Muscle layer of duodenum (tissue), 2 donors: ENCODE results near the gene TMEM204.
A peak's percentile ranks its signal among the peaks of the same experiment; 100 is the strongest.

ENCODE experiments used
- H3K27ac ChIP-seq: one replicate; pipeline ENCODE4 v1.7.0; 2013; ENCODE audit warnings: mild to moderate bottlenecking, low read length
- H3K27me3 ChIP-seq: one replicate; pipeline ENCODE4 v1.7.0; 2013; ENCODE audit warnings: low read depth, mild to moderate bottlenecking, control low read depth, low read length
- H3K36me3 ChIP-seq, 2 donors: one replicate each; pipeline ENCODE4 v1.7.0; 2013; ENCODE audit warnings: low read length in 2 of 2, control low read depth in 1 of 2, mild to moderate bottlenecking in 1 of 2; ENCODE audit not compliant: insufficient read depth in 2 of 2, control insufficient read depth in 1 of 2
- H3K4me1 ChIP-seq, 2 donors: one replicate each; pipeline ENCODE4 v1.7.0; 2013; ENCODE audit warnings: low read length in 2 of 2, mild to moderate bottlenecking in 2 of 2, control low read depth in 1 of 2, moderate library complexity in 1 of 2; ENCODE audit not compliant: insufficient read depth in 2 of 2, control insufficient read depth in 1 of 2
- H3K4me3 ChIP-seq, 2 donors: one replicate each; pipeline ENCODE4 v1.7.0; 2013; ENCODE audit warnings: low read length in 2 of 2, low read depth in 1 of 2, mild to moderate bottlenecking in 1 of 2
- H3K9me3 ChIP-seq, 2 donors: one replicate each; pipeline ENCODE4 v1.7.0; 2013; ENCODE audit warnings: low read length in 2 of 2, control low read depth in 1 of 2, mild to moderate bottlenecking in 1 of 2; ENCODE audit not compliant: control insufficient read depth in 1 of 2
- donor health status: healthy.

TMEM204 gene

DNA sequence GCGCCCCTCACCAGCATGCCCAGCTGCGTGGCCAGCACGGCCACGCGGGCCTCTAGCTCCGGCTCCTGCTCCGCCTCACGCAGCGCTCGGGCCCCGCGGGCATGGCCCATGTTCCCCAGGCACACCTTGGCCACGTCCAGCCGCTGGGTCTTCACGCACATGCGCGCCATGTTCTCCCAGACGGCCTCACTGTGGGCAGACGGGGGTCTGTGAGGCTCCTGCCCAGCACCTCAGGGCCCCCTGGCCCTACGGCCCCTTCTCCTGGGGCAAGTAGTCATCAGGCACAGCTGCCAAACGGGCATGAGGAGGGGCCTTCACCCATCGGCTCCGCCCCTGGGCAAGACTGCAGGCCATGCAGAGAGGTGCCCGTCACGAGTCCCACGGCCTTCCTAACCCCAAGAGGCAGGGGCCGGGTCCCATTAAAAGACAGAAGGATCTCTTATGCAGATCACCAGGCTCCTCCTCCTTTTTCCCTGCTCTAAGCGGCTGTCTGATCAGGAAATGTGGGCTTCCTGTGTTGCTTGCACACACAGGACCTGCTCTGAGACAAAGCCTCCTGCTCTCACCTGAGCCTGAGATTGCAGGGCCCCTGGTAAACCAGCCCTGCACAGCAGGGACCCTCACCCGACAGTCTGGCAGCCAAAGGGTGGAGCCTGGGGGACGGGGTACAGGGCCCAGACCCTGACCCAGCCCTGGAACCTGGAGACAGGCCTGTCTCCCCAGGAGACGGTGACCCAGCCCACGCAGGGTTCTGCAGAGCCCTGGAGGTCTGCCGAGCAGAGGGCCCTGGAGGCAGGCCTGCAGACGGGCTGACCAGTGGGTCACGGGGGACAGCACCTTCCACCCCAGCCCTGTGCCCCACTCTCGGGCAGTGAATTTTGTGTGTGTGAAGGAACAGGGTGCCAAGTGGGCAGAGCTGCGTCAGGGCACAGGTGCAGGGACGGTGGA is 6.6 kb upstream of the TMEM204 start:
- no peaks in the 10 kb centered on the region for H3K27me3 ChIP-seq
- peaks cover 0 to 23% of the 10 kb centered on the region in 2 donors for H3K36me3 ChIP-seq
- no peaks in the 10 kb centered on the region for H3K9me3 ChIP-seq
- H3K4me1 ChIP-seq = peaks cover 0 to 16% of the 10 kb centered on the region in 2 donors
- H3K27ac ChIP-seq = no peak overlapping the region
- no peak overlapping the region for H3K4me3 ChIP-seq

DNA sequence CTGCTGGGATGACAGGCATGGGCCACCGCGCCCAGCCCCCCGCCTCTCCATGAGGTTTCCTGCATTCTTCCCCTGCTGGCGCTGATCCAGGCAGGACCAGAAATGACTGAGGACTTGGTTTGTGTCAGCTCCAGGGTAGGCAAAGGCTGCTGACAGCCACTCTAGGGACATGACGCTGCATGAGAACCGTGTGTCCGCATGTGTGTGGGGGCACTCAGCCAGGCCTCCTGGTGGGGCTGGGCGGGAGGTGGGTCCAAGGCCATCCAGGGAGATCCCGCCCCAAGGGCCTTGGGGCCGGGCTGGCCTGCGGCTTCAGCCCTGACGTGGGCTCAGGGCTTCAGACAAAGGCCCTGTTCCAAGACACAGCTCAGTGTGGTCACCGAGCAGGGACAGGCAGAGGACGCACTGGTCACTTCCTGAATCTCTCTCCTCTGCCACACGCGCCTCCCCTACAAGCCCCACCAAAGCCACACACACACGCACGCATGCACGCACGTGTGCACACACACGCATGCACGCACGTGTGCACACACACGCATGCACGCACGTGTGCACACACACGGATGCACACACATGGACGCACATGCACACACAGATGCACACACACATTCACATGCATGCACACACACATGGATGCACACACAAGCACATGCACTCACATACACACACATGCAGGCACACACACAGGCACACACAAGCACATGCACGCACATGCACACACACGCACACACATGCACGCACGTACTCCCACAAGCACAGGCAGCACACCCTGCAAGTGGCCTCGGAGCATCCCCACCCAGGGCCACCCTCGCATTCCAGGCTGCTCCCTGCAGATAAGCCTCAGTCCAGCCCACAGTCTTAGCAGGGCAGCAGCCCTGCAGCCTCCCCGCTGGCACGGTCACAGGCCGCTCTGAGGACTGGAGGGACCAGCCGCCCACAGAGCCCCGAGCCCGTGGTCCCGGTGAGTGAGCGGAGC is 5.3 kb upstream of the TMEM204 start:
- Histone ChIP-seq H3K4me3 (no peak overlapping the region), H3K27ac (no peak overlapping the region), H3K36me3 (peaks cover 0 to 21% of the 10 kb centered on the region in 2 donors), H3K27me3 (no peaks in the 10 kb centered on the region), H3K9me3 (no peaks in the 10 kb centered on the region), H3K4me1 (peaks cover 0 to 29% of the 10 kb centered on the region in 2 donors)

DNA sequence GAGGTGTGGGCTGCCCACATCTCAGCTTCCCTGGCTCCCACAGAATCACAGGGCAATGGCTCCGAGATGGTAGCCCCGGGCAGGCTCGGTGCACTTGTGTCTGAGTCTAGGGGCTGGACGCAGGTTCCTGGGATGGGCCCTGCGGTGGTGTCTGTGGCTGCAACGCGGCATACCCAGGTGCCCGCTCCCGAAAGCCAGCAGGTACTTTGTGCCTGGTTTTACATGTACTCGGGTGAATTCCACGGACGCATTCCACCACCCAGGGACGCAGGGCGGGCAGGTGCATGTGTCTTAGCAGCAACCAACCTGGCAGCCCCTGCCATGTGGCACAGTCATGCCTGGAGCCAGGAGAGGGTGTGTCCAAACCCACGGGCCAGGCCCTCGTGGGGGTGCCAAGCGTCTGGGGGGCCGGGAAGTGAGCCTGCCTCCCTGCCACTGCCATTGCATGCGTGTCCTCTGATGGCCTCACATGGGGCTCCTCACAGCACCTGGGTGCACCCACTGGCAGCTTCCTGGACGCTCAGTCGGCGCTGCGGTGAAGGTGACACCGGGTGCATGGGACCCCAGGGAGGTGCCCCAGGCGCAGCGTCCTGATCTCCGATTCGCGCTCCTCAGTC is 4.4 kb upstream of the TMEM204 start:
- H3K4me1 ChIP-seq = peaks cover 0 to 30% of the 10 kb centered on the region in 2 donors
- H3K9me3 ChIP-seq = no peaks in the 10 kb centered on the region

DNA sequence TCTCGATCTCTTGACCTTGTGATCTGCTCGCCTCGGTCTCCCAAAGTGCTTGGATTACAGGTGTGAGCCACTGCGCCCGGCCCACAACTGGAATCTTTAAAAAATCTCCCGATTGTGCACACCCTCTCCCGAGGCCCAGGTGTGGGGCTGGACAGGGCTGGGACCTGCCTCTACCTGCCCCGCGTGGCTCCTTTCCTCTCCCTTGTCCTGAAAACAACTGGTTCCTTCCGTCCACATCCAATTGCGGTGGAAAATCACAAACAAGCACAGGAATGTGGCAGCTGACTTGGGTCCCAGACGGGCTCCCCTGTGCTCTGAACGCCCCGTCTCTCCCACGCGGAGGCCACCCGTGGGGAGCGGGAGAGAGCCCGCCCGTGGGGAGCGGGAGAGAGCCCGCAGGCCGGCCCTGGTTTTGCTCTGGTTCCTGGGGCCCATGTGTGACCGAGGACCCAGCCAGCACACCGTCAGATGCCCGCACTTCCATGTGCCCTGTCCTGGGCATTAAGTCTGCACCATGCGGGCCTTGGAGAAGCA is 3.0 kb upstream of the TMEM204 start:
- H3K4me3 ChIP-seq = peak overlapping the region in 1 of 2 donors; percentile 22
- H3K9me3 ChIP-seq = no peaks in the 10 kb centered on the region
- peak overlapping the region; percentile 53 for H3K27ac ChIP-seq
- peaks cover 0 to 34% of the 10 kb centered on the region in 2 donors for H3K4me1 ChIP-seq
- H3K27me3 ChIP-seq = no peaks in the 10 kb centered on the region
- no peaks in the 10 kb centered on the region for H3K36me3 ChIP-seq

More for the DNA sequence above, 4.4 kb upstream of the TMEM204 start:
- Histone ChIP-seq H3K27me3 (no peaks in the 10 kb centered on the region), H3K36me3 (peaks cover 0 to 12% of the 10 kb centered on the region in 2 donors), H3K27ac (no peak overlapping the region), H3K4me3 (no peak overlapping the region)

DNA sequence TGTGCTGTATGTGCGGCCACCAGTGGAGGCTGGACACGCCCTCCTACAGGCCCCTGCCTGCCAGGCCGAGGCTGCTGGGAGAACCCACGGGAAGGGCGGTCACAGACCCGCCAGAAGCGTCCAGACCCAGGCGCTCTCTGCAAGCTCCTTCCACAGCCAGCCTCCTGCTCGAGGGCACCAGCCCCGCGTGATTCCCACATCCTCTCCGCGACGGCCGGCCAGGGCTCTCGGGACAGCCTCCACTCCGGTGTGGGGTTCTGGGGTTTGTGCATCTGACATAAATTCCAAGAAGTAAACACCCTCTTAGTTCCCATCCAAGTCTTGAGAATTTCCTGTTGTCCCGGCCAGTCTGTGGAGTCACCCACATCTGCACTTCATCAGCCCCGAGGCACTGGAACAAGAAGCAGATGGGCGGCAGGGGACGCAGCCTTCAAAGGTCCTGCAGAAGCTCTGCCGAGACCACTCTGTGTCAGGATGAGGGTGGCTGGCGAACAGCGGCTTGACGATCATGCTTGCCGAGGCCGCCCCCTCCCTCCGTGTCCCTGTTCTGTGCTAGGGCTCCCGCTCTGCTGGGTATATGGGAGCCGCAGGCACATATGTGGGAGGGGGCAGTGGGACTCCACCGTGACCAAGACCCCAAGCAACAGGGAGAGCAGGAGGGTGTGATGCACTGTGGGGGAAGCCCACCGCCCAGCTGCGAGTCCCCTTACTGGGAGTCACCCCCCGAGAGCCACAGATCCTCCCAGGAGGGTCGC is 2.4 kb upstream of the TMEM204 start:
- Histone ChIP-seq H3K9me3 (no peaks in the 10 kb centered on the region), H3K27ac (peak overlapping the region; percentile 53), H3K36me3 (peaks cover 0 to 2% of the 10 kb centered on the region in 2 donors), H3K4me1 (peaks cover 0 to 39% of the 10 kb centered on the region in 2 donors), H3K27me3 (no peaks in the 10 kb centered on the region), H3K4me3 (peak overlapping the region in 1 of 2 donors; percentile 39)

DNA sequence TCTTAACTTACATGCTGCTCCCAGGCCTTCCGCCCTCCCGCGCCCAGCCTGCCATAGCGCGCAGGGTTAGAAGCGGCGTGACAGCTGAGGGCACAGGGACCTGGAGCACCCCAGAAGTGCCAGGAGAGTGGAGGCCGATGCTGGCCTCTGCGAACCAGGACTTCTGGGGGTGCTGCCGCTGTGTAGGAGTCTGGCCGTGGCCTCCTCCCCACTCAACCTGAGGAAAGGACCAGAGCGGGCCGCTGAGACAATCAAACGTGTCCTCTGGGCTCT is 1.9 kb upstream of the TMEM204 start:
- no peaks in the 10 kb centered on the region for H3K9me3 ChIP-seq
- no peaks in the 10 kb centered on the region for H3K27me3 ChIP-seq
- peaks cover 0 to 5% of the 10 kb centered on the region in 2 donors for H3K36me3 ChIP-seq
- H3K4me1 ChIP-seq = peaks cover 0 to 42% of the 10 kb centered on the region in 2 donors
- peak overlapping the region; percentile 53 for H3K27ac ChIP-seq
- peak overlapping the region in 1 of 2 donors; percentile 39 for H3K4me3 ChIP-seq

DNA sequence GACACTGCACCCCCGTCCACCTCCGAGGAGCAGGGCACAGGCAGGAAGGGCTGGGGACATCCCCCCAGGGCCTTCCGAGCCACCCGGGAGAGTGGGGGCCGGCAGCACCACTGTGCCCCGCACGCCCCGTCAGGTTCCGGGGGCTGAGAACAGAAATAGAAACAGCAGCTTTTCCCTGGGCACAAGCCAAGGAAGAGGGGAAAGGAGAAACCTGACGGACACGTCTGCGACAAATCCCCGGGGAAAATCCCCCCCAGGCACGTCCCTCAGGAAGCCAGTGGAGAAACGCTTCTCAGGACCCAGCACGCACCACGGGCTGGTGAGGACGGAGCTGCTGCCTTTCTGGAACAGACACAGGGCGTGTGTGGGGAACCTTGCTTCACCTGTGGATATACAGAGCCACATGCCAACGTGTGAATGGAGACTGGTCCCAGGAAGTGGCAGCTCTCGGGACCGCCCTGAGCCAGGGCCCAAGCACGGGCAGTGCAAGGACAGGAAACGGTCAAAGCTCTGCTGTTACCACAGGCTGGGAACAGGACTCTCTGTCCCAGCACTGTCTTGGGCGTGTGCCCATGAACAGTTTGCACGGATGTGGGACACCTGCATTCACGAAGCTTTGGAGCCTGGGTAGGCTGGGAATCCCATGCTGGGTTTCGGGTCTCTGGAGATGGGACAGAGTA is 1.2 kb upstream of the TMEM204 start:
- Histone ChIP-seq H3K27me3 (no peaks in the 10 kb centered on the region), H3K4me3 (peak overlapping the region in 1 of 2 donors; percentile 73), H3K4me1 (peaks cover 0 to 41% of the 10 kb centered on the region in 2 donors), H3K9me3 (no peaks in the 10 kb centered on the region), H3K36me3 (peaks cover 0 to 11% of the 10 kb centered on the region in 2 donors), H3K27ac (peak overlapping the region; percentile 53)

DNA sequence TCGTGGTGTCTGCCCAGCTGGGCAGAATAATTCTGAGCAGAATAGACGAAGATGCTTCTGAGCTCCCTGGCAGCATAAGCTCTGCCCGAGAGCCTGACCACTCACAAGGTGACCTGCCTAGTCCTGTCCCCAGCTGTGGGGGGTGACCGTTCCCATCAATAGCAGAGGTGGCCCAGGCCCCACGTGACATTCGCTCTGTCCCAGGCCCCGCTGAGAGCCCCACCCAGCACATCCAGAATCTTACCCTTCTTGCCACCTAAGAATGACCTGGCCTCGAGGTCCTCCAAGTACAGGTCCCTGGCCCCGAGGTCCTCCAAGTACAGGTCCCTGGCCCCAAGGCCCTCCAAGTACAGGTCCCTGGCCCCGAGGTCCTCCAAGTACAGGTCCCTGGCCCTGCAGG is 695 bp upstream of the TMEM204 start:
- H3K9me3 ChIP-seq = no peaks in the 10 kb centered on the region
- no peaks in the 10 kb centered on the region for H3K27me3 ChIP-seq
- peaks cover 0 to 38% of the 10 kb centered on the region in 2 donors for H3K4me1 ChIP-seq
- H3K4me3 ChIP-seq = peak overlapping the region in 1 of 2 donors; percentile 73
- peaks cover 0 to 16% of the 10 kb centered on the region in 2 donors for H3K36me3 ChIP-seq
- peak overlapping the region; percentile 53 for H3K27ac ChIP-seq

DNA sequence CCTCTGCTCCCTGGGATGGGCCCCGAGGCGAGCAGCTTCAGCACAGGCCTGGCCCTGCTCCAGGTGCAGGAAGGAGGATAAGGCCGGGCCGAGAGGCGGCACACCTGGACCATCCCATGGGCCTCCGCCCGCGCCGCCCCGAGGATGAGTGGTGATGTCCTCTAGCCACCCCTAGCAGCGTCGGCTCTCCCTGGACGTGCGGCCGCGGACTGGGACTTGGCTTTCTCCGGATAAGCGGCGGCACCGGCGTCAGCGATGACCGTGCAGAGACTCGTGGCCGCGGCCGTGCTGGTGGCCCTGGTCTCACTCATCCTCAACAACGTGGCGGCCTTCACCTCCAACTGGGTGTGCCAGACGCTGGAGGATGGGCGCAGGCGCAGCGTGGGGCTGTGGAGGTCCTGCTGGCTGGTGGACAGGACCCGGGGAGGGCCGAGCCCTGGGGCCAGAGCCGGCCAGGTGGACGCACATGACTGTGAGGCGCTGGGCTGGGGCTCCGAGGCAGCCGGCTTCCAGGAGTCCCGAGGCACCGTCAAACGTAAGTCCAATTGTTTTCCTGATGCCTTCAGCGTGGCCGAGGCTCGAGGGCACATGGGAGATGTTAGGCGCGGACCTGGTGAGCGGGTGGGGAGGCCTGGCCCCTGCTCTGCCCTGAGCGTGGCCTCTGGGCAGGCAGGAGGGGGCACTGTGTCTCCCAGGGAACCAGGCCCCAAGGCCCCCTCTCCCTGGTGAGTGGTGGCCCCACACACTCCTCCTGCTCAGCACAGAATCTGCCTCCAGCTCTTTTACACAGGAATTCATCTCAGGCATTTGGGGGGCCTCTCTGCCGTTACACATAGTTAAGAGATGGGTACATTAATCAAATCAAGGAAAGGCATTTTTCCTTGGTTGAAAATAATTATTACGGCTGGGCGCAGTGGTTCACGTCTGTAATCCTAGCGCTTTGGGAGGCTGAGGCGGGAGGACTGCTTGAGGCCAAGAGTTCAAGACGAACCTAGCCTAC is 855 bp downstream of the TMEM204 start:
- H3K36me3 ChIP-seq = peaks cover 2 to 31% of the 10 kb centered on the region in 2 donors
- no peaks in the 10 kb centered on the region for H3K27me3 ChIP-seq
- peaks cover 0 to 47% of the 10 kb centered on the region in 2 donors for H3K4me1 ChIP-seq
- H3K9me3 ChIP-seq = no peaks in the 10 kb centered on the region
- H3K4me3 ChIP-seq = peak overlapping the region; percentile 65 to 73
- H3K27ac ChIP-seq = peak overlapping the region; percentile 53
